Upper lobe of left lung (tissue), 4 donors: ENCODE results near the gene TTC21B.

Experiments
- EP300 ChIP-seq, 4 donors: sonication (generic); formaldehyde crosslinking; IDR thresholded peaks; one replicate each; pipeline ENCODE4 v1.5.1; 2017; ENCODE audit warnings: antibody characterized with exemption in 4 of 4, control low read depth in 2 of 4
- POLR2A ChIP-seq, 4 donors: fragments of 450-650 bp; IDR thresholded peaks; one replicate each; pipeline ENCODE4 v1.5.1; 2016 to 2017; ENCODE audit warnings: antibody characterized with exemption in 4 of 4, mild to moderate bottlenecking in 2 of 4
- POLR2AphosphoS5 ChIP-seq, 2 donors: sonication (generic); formaldehyde crosslinking; IDR thresholded peaks; one replicate each; pipeline ENCODE4 v1.5.1; 2017; ENCODE audit warnings: antibody characterized with exemption in 2 of 2
- TF ChIP-seq, protein P1 (sequence below), 6 experiments: fragments of 450-650 bp in 4 of 6; fragments of 200-600 bp in 2 of 6; sonication (generic) in 2 of 6; IDR thresholded peaks; one replicate each; pipeline ENCODE4 v1.5.1; 2016 to 2019; ENCODE audit warnings: antibody characterized with exemption in 6 of 6

DNA sequence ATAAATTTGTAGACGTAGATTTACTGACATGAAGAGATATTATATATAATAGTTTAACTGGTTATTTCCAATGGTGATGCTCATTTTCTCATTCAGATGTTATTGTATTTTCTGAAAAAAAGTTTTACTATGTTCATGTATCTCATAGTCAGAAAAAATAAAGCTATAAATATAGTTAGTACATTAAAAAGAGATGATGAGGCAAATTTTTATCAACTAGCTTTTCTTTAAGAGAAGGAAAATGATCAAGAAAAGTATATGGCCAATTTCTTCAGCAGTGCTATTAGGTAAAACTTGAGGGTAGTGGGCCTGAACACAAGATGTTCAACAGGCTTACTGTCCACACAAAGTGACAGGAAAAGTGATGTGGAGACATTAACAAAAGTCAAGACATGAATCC, 11.7 kb downstream of the TTC21B start:
- TF ChIP-seq, protein P1, sequence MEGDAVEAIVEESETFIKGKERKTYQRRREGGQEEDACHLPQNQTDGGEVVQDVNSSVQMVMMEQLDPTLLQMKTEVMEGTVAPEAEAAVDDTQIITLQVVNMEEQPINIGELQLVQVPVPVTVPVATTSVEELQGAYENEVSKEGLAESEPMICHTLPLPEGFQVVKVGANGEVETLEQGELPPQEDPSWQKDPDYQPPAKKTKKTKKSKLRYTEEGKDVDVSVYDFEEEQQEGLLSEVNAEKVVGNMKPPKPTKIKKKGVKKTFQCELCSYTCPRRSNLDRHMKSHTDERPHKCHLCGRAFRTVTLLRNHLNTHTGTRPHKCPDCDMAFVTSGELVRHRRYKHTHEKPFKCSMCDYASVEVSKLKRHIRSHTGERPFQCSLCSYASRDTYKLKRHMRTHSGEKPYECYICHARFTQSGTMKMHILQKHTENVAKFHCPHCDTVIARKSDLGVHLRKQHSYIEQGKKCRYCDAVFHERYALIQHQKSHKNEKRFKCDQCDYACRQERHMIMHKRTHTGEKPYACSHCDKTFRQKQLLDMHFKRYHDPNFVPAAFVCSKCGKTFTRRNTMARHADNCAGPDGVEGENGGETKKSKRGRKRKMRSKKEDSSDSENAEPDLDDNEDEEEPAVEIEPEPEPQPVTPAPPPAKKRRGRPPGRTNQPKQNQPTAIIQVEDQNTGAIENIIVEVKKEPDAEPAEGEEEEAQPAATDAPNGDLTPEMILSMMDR (IDR thresholded peaks at IDR 0.05): no peak
- TF ChIP-seq POLR2AphosphoS5 (IDR thresholded peaks at IDR 0.05) (no peak), POLR2A (IDR thresholded peaks at IDR 0.05) (no peak), EP300 (IDR thresholded peaks at IDR 0.05) (no peak)
